K562 (cell line): Measurements from ENCODE around the gene OLFML2A. TPM values are rescaled to one million over a fixed set of nuclear protein-coding genes. Genes with fewer than 3 reads are reported as not detected.

Source experiments
- DDX20 ChIP-seq: fragments of 450-650 bp; IDR thresholded peaks from 2 replicates; pipeline ENCODE4 v1.6.1; 2016; ENCODE audit warnings: missing genetic modification characterization, low read depth, mild to moderate bottlenecking, missing compliant biosample characterization, moderate library complexity
- E2F6 ChIP-seq, 2 experiments: IDR thresholded peaks; 2 replicates each; pipeline ENCODE4 v1.6.1; 2011; ENCODE audit warnings: borderline replicate concordance in 1 of 2, control low read depth in 1 of 2, low read depth in 1 of 2, low read length in 1 of 2, mild to moderate bottlenecking in 1 of 2, mixed read lengths in 1 of 2, moderate library complexity in 1 of 2; ENCODE audit not compliant: insufficient read depth in 1 of 2, insufficient read length in 1 of 2, poor library complexity in 1 of 2, severe bottlenecking in 1 of 2; ENCODE audit errors: extremely low read depth in 1 of 2
- ERF ChIP-seq: fragments of 450-650 bp; formaldehyde crosslinking; IDR thresholded peaks from 2 replicates; pipeline ENCODE4 v1.4.0; 2020; ENCODE audit warnings: mild to moderate bottlenecking, mixed read lengths
- HBP1 ChIP-seq: fragments of 450-650 bp; formaldehyde crosslinking; IDR thresholded peaks from 2 replicates; pipeline ENCODE4 v1.4.0; 2022; ENCODE audit warnings: missing genetic modification characterization
- HDAC1 ChIP-seq, 2 experiments: fragments of 450-650 bp; IDR thresholded peaks; 2 replicates each; pipeline ENCODE4 v1.6.1; 2016 to 2017; ENCODE audit warnings: inconsistent platforms in 1 of 2, mild to moderate bottlenecking in 1 of 2, moderate library complexity in 1 of 2
- MAFK ChIP-seq: IDR thresholded peaks from 2 replicates; pipeline ENCODE4 v1.6.1; 2011; ENCODE audit warnings: low read length, improper control_type of control experiment
- NCOA6 ChIP-seq: fragments of 450-650 bp; IDR thresholded peaks from 2 replicates; pipeline ENCODE4 v1.6.1; 2017; ENCODE audit warnings: mild to moderate bottlenecking
- RBM39 ChIP-seq: fragments of 200-400 bp; formaldehyde crosslinking; optimal IDR thresholded peaks from 2 replicates; pipeline ENCODE3; 2018; ENCODE audit warnings: low read depth, low read length
- SRF ChIP-seq, 2 experiments: fragments of 250-450, 450-650 bp in 1 of 2; sonication (Bioruptor Pico) in 1 of 2; sonication (generic) in 1 of 2; formaldehyde crosslinking; IDR thresholded peaks; 2 replicates each; pipeline versions ENCODE4 v1.5.0 to v1.5.1; 2020 to 2022; ENCODE audit warnings: mild to moderate bottlenecking in 1 of 2, missing genetic modification reagents in 1 of 2
- TSC22D4 ChIP-seq: fragments of 450-650 bp; IDR thresholded peaks from 2 replicates; pipeline ENCODE4 v1.6.1; 2016; ENCODE audit warnings: missing genetic modification characterization, missing biosample characterization, control low read depth
- U2AF1 ChIP-seq: fragments of 200-400 bp; formaldehyde crosslinking; optimal IDR thresholded peaks from 2 replicates; pipeline ENCODE3; 2017; ENCODE audit warnings: mild to moderate bottlenecking, low read depth, low read length, moderate library complexity
- ZNF398 ChIP-seq: fragments of 250-450 bp; sonication (Bioruptor Pico); IDR thresholded peaks from 2 replicates; pipeline ENCODE4 v1.8.0; 2021; ENCODE audit warnings: moderate library complexity, mild to moderate bottlenecking, inconsistent platforms
- ZNF609 ChIP-seq: sonication (generic); formaldehyde crosslinking; IDR thresholded peaks from 2 replicates; pipeline ENCODE4 v1.8.1; 2023; ENCODE audit warnings: missing genetic modification reagents, mild to moderate bottlenecking, borderline replicate concordance
- ZNF740 ChIP-seq, 3 experiments: fragments of 200-800 bp in 1 of 3; sonication (Bioruptor generic) in 1 of 3; sonication (generic) in 1 of 3; formaldehyde crosslinking in 1 of 3; IDR thresholded peaks; 2 replicates each; pipeline versions ENCODE4 v1.6.1 to v1.8.0; 2016 to 2022; ENCODE audit warnings: mild to moderate bottlenecking in 2 of 3, missing compliant biosample characterization in 2 of 3, missing genetic modification characterization in 2 of 3, missing genetic modification reagents in 1 of 3
- polyA plus RNA-seq, 8 experiments: library from polyadenylated mRNA; depleted of rRNA in 4 of 8; stranded (reverse) in 5 of 8; unstranded in 3 of 8; fragments of >200 nt; fragmentation: Nextera tagmentation in 2 of 8; fragmentation: Illumina TruSeq in 1 of 8; extraction: Ambion mirVana in 2 of 8; extraction: Trizol in 1 of 8; gene quantifications; 2 replicates each; pipeline versions ENCODE4 v1.2.1 to v1.2.3, GENCODE V29; 2011 to 2014; ENCODE audit warnings: inconsistent platforms in 1 of 8, missing spikeins in 1 of 8
- total RNA-seq, 7 experiments: library from RNA; depleted of rRNA in 6 of 7; stranded (reverse); fragments of >200 nt in 6 of 7; fragmentation: Illumina TruSeq in 2 of 7; extraction: Trizol in 2 of 7; gene quantifications; 2 replicates each; pipeline versions ENCODE4 v1.2.1 to v1.2.3, GENCODE V29; 2011 to 2021; ENCODE audit warnings: low replicate concordance in 1 of 7

The OLFML2A gene
- total and polyA plus RNA-seq, 9 of the 15 experiments (the other 6 are each of a cell fraction or from before 2014, with no cell fraction given): 0.16 TPM; not detected in 8

- TF ChIP-seq SRF (CRISPR knock-in tag; IDR thresholded peaks at IDR 0.05) (peak in 1 of 2 experiments; percentile 23; a peak in 1 of 4 replicates), ZNF740 (CRISPR knock-in tag; IDR thresholded peaks at IDR 0.05) (no peak; the same call in 1 of the 2 replicates), ZNF740 (tag; IDR thresholded peaks at IDR 0.05) (no peak), NCOA6 (no peak), HDAC1 (IDR thresholded peaks at IDR 0.05) (peak in 1 of 2 experiments; percentile 62; a peak in 1 of 4 replicates), E2F6 (IDR thresholded peaks at IDR 0.05; ENCODE audit: borderline replicate concordance in 1 of 2, extremely low read depth in 1 of 2, insufficient read depth in 1 of 2, insufficient read length in 1 of 2, low read depth in 1 of 2, low read length in 1 of 2, poor library complexity in 1 of 2, severe bottlenecking in 1 of 2) (peak in 1 of 2 experiments; percentile 55), TSC22D4 (tag) (no peak), ZNF609 (CRISPR knock-in tag) (no peak), ZNF398 (no peak), HBP1 (0 out of 2 replicates have a peak, but pooled peaks have one; percentile 7), MAFK (0 out of 2 replicates have a peak, but pooled peaks have one; percentile 5), RBM39 (no peak), DDX20 (no peak), U2AF1 (no peak), ERF (CRISPR knock-in tag) (peak; percentile 55; the same call in 1 of the 2 replicates)
Observed at GRCh38 chr9:124852829-124853531, 76.0 kb downstream of the OLFML2A start, which contains the start of gene WDR38 (continued).
